ENCODE measurements around the gene NIM1K.

DNA sequence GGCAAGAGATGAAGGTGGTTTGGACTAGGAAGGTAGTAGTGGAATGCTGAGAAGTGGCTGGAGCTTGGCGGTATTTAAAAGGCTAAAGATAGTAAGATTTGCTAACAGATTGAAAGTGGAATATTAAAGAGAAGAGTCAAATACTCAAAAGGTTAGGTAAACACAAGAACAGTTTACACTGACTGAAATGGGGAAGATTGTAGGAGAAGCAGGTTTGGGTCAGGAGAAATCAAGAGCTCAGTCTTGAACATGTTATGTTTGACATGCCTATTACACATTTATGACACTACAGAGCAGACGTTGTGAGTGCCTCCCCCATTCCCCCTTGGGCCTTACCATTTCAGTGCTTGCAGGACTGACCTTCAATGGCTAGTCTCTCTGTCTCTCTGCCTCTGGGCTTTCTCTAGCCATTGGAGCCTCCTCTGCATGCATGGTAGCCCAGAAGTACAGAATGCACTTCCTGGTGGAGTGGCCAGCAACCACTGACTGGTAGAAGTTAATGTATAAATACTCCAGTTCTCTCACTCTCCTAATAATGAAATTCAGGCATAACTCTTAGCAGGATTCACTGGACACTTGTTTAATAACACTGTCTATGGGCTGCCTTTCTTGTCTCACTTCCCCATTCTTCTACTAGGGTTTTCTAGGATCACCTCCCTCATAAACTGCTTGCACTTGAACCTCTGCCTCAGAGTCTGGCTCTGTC, 64.4 kb downstream of the NIM1K start:
- TF ChIP-seq ZNF23 (tag by site-specific recombination; IDR thresholded peaks at IDR 0.05; ENCODE audit: borderline replicate concordance) = no peak
- TF ChIP-seq KLF7 (tag by site-specific recombination; IDR thresholded peaks at IDR 0.05; ENCODE audit: borderline replicate concordance) = no peak
- TF ChIP-seq ZNF600 (tag by site-specific recombination; IDR thresholded peaks at IDR 0.05) = no peak
- TF ChIP-seq ZBTB8A (tag by site-specific recombination; IDR thresholded peaks at IDR 0.05) = no peak
- TF ChIP-seq, protein P1, sequence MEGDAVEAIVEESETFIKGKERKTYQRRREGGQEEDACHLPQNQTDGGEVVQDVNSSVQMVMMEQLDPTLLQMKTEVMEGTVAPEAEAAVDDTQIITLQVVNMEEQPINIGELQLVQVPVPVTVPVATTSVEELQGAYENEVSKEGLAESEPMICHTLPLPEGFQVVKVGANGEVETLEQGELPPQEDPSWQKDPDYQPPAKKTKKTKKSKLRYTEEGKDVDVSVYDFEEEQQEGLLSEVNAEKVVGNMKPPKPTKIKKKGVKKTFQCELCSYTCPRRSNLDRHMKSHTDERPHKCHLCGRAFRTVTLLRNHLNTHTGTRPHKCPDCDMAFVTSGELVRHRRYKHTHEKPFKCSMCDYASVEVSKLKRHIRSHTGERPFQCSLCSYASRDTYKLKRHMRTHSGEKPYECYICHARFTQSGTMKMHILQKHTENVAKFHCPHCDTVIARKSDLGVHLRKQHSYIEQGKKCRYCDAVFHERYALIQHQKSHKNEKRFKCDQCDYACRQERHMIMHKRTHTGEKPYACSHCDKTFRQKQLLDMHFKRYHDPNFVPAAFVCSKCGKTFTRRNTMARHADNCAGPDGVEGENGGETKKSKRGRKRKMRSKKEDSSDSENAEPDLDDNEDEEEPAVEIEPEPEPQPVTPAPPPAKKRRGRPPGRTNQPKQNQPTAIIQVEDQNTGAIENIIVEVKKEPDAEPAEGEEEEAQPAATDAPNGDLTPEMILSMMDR (tag by site-specific recombination; IDR thresholded peaks at IDR 0.05) = no peak
- TF ChIP-seq, protein P2, sequence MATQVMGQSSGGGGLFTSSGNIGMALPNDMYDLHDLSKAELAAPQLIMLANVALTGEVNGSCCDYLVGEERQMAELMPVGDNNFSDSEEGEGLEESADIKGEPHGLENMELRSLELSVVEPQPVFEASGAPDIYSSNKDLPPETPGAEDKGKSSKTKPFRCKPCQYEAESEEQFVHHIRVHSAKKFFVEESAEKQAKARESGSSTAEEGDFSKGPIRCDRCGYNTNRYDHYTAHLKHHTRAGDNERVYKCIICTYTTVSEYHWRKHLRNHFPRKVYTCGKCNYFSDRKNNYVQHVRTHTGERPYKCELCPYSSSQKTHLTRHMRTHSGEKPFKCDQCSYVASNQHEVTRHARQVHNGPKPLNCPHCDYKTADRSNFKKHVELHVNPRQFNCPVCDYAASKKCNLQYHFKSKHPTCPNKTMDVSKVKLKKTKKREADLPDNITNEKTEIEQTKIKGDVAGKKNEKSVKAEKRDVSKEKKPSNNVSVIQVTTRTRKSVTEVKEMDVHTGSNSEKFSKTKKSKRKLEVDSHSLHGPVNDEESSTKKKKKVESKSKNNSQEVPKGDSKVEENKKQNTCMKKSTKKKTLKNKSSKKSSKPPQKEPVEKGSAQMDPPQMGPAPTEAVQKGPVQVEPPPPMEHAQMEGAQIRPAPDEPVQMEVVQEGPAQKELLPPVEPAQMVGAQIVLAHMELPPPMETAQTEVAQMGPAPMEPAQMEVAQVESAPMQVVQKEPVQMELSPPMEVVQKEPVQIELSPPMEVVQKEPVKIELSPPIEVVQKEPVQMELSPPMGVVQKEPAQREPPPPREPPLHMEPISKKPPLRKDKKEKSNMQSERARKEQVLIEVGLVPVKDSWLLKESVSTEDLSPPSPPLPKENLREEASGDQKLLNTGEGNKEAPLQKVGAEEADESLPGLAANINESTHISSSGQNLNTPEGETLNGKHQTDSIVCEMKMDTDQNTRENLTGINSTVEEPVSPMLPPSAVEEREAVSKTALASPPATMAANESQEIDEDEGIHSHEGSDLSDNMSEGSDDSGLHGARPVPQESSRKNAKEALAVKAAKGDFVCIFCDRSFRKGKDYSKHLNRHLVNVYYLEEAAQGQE (tag by site-specific recombination; IDR thresholded peaks at IDR 0.05) = no peak
- no peak for TF ChIP-seq SALL2 (tag by site-specific recombination; IDR thresholded peaks at IDR 0.05; ENCODE audit: borderline replicate concordance)
- no peak for TF ChIP-seq ZNF433 (tag by site-specific recombination; IDR thresholded peaks at IDR 0.05; ENCODE audit: low read depth)
- TF ChIP-seq GLI4 (tag by site-specific recombination; IDR thresholded peaks at IDR 0.05) = no peak
- no peak for TF ChIP-seq ZNF302 (tag by site-specific recombination; IDR thresholded peaks at IDR 0.05; ENCODE audit: low read depth)
- no peak for TF ChIP-seq YY1 (tag by site-specific recombination; IDR thresholded peaks at IDR 0.05)
- no peak for TF ChIP-seq ZNF670 (tag by site-specific recombination; IDR thresholded peaks at IDR 0.05; ENCODE audit: low read depth)
- TF ChIP-seq ZNF350 (tag by site-specific recombination; IDR thresholded peaks at IDR 0.05) = no peak
